ENCODE data around the gene RBBP5.

RBBP5 gene

DNA sequence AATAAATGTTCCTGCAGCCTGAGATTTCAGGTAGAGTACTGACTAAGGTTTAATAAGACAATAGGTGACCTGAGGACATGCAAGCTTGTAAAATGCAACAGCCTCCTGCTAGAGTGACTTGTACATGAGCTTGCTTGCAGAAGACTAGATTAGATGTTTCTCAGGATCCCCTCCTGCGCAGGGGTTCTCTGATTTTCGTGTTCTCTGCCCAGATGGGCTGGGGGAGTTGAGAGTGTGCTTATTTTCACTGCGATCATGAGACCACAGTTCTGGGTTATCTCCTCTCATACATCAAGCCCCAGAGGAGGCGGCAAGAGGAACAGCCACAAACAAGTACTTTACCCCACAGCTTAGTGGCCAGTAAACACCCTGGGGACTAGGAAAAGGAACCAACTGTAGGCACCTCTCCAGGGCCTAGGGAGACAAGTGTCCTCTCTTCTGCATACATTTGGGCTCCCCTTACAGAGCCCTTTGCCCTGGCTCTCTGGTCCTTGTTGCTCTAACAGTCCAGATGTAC, 45.5 kb downstream of the RBBP5 start:
- no peak for DNase-seq (ENCODE audit: low read depth)
- TF ChIP-seq, protein P1, sequence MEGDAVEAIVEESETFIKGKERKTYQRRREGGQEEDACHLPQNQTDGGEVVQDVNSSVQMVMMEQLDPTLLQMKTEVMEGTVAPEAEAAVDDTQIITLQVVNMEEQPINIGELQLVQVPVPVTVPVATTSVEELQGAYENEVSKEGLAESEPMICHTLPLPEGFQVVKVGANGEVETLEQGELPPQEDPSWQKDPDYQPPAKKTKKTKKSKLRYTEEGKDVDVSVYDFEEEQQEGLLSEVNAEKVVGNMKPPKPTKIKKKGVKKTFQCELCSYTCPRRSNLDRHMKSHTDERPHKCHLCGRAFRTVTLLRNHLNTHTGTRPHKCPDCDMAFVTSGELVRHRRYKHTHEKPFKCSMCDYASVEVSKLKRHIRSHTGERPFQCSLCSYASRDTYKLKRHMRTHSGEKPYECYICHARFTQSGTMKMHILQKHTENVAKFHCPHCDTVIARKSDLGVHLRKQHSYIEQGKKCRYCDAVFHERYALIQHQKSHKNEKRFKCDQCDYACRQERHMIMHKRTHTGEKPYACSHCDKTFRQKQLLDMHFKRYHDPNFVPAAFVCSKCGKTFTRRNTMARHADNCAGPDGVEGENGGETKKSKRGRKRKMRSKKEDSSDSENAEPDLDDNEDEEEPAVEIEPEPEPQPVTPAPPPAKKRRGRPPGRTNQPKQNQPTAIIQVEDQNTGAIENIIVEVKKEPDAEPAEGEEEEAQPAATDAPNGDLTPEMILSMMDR (IDR thresholded peaks at IDR 0.05; ENCODE audit: low read length, missing control alignments): no peak
- H3K4me3 ChIP-seq (replicated peaks; ENCODE audit: low read depth, low read length): no peak overlapping the region

DNA sequence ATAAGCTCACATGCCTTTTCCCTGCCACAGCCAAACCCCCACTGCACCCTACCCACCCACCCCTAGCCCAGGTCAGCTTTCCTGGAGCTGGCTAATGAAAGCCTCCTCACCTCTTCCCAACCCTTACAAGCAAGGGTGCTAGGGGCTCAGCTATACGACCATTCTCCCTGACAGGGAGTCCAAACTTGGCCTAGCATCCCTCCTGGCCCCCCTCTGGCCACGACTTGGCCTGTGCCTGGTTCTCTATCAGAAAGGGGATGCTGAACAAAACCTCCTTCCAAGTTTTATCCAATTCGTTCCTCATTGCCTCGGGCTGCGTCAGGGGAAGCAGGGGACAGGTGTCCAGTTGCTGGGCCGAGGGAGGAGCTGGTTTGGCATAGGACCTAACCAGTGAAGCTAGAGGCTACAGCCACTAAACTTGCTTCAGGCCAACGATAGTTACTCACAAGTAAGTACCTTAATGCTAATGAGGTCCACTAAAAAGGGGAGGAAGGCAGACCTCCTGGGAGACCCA, 46.1 kb downstream of the RBBP5 start:
- no peak for DNase-seq (ENCODE audit: low read depth)
- no peak overlapping the region for H3K4me3 ChIP-seq (replicated peaks; ENCODE audit: low read depth, low read length)
- TF ChIP-seq, protein P1 (IDR thresholded peaks at IDR 0.05; ENCODE audit: low read length, missing control alignments): no peak

DNA sequence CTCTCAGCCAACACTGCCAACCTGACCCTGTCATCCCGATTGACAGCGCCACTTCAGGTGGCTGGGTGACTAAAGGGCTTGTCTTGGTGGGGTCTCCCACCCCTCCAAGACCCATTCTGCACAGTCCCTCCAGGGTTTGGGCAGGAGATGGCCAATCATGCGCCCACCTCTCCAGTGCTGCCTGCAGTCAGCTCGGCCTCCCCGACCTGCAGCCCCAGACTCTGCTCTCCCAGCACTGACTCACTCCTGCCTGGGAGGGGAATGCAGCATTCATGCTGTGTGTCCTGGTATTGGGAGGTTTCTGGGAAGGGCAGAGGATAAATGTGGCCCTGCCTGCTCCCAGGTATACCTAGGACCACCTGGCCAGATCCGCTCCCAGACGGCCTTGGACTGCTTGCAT, 47.3 kb downstream of the RBBP5 start:
- no peak overlapping the region for H3K4me3 ChIP-seq (replicated peaks; ENCODE audit: low read depth, low read length)
- TF ChIP-seq, protein P1 (IDR thresholded peaks at IDR 0.05; ENCODE audit: low read length, missing control alignments): no peak
- DNase-seq (ENCODE audit: low read depth): no peak

DNA sequence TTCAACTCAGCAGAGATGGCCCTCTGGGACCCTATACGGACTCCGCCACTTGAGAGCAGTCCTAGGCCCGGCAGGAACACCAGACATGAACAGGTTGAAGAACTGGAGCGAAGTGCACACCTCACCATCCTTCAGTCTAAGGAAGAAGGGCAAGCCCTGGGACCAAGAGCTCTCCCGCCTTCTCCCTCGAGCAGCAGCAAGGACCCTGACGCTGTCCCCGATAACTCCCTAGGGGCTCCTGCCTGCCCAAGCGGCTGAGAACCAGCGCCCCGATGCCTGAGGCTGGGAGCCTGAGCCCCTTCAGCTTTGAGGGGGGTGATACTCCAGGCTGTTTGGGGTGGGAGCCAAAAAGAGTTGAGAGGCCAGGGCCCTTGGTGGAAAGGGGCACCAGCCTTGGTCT, 47.7 kb downstream of the RBBP5 start:
- DNase-seq (ENCODE audit: low read depth): no peak
- TF ChIP-seq, protein P1 (IDR thresholded peaks at IDR 0.05; ENCODE audit: low read length, missing control alignments): no peak
- no peak overlapping the region for H3K4me3 ChIP-seq (replicated peaks; ENCODE audit: low read depth, low read length)

DNA sequence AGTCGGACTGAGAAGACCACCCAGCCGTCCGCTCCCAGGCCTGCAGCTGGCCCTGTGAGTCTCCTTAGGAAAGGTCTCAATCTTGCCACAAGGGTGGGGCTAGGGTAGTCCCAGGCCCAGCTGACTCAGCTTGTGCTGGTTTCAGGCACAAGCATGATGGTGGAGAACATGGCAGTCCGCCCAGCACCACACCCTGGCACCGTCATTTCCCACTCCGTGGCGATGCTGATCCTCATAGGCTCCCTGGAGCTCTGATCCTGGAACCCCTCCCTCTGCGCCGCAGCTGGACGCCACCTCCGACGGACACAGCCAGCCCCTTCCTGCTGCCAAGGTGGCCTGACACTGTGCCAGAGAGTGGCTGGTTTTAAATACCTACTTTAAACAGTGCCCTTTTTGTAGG, 48.3 kb downstream of the RBBP5 start:
- TF ChIP-seq, protein P1 (IDR thresholded peaks at IDR 0.05; ENCODE audit: low read length, missing control alignments): no peak
- DNase-seq (ENCODE audit: low read depth): no peak
- no peak overlapping the region for H3K4me3 ChIP-seq (replicated peaks; ENCODE audit: low read depth, low read length)

DNA sequence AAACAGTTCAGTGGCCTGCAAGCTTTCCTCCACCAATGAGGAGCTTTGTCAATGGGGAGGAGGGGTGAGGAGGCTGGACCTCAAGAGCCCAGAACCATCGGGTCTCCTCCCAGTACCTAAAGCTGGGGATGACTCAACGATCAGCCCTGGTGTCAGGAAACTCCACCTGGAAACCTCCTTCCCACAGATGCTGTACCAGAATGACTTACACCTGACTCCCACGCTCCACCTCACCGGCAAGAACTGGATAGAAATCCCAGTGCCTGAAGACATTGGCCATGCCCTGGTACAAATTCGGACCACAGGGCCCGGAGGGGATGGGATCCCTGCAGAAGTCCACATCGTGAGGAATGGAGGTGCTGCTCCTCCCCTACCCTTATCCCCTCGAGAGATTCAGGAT, 48.9 kb downstream of the RBBP5 start:
- no peak for DNase-seq (ENCODE audit: low read depth)
- H3K4me3 ChIP-seq (replicated peaks; ENCODE audit: low read depth, low read length): no peak overlapping the region
- TF ChIP-seq, protein P1 (IDR thresholded peaks at IDR 0.05; ENCODE audit: low read length, missing control alignments): no peak

DNA sequence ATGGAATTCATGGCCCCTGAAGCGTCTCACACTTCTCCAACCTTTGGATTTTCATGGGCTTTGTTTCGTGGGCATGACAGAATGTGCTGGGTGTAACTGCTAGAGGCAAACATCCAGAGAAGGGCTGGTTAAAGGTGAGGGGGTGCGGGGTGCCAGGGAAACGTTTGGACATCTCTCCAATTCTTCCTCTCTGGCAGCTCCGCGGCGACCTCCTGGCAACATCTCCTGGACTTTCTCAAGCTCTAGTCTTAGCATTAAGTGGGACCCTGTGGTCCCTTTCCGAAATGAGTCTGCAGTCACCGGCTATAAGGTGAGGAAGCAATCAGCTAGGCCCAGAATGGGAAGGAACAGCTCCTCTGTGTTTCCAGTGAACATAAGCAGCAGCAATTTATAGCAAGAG, 49.5 kb downstream of the RBBP5 start:
- H3K4me3 ChIP-seq (replicated peaks; ENCODE audit: low read depth, low read length): no peak overlapping the region
- TF ChIP-seq, protein P1 (IDR thresholded peaks at IDR 0.05; ENCODE audit: low read length, missing control alignments): no peak
- DNase-seq (ENCODE audit: low read depth): no peak
